Esophagus squamous epithelium (tissue), 4 donors: Measurements from ENCODE around the gene C22orf23.

ENCODE experiments used
- POLR2A ChIP-seq, 4 donors: fragments of 450-650 bp; IDR thresholded peaks; one replicate each; pipeline ENCODE4 v1.6.1; 2017; ENCODE audit warnings: antibody characterized with exemption in 4 of 4, mild to moderate bottlenecking in 4 of 4, moderate library complexity in 3 of 4
- TF ChIP-seq, protein P1 (sequence below), 6 experiments: fragments of 450-650 bp in 4 of 6; fragments of 200-600 bp in 2 of 6; sonication (generic) in 2 of 6; IDR thresholded peaks; one replicate each; pipeline ENCODE4 v1.5.1; 2016 to 2019; ENCODE audit warnings: antibody characterized with exemption in 6 of 6, mild to moderate bottlenecking in 4 of 6, moderate library complexity in 4 of 6

DNA sequence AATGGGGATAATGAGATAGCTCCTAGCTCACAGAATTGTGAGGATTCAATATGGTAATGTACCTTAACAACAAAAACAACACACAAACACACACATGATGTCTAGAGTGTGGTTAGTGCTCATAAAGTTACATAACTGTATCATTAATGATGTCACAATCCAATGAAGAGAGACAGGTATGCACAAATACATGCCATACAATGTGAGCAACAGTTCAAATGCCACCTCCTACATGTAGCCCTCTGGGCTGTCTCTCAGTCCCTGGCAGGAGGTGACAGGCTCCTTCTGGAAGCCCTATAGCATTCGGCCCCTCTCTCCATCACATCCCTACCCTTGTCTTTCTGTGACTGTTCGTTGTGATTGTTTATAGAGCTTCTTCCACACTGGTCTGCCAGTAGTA is 55.6 kb downstream of the C22orf23 start:
- TF ChIP-seq, protein P1, sequence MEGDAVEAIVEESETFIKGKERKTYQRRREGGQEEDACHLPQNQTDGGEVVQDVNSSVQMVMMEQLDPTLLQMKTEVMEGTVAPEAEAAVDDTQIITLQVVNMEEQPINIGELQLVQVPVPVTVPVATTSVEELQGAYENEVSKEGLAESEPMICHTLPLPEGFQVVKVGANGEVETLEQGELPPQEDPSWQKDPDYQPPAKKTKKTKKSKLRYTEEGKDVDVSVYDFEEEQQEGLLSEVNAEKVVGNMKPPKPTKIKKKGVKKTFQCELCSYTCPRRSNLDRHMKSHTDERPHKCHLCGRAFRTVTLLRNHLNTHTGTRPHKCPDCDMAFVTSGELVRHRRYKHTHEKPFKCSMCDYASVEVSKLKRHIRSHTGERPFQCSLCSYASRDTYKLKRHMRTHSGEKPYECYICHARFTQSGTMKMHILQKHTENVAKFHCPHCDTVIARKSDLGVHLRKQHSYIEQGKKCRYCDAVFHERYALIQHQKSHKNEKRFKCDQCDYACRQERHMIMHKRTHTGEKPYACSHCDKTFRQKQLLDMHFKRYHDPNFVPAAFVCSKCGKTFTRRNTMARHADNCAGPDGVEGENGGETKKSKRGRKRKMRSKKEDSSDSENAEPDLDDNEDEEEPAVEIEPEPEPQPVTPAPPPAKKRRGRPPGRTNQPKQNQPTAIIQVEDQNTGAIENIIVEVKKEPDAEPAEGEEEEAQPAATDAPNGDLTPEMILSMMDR (IDR thresholded peaks at IDR 0.05), result no peak
- no peak for TF ChIP-seq POLR2A (IDR thresholded peaks at IDR 0.05)
